Neural cell (in vitro differentiated cells): Measurements from ENCODE around the gene MCTP2.

Experiments
- EP300 ChIP-seq: fragments of 450-650 bp; conservative IDR thresholded peaks from 2 replicates; pipeline ENCODE4 v1.6.1; 2014; ENCODE audit warnings: antibody characterized with exemption, mild to moderate bottlenecking, moderate library complexity; ENCODE audit not compliant: poor library complexity, severe bottlenecking
- EZH2 ChIP-seq: fragments of 200-600, 300-800 bp; shearing (Covaris generic), sonication (generic); IDR thresholded peaks from 2 replicates; pipeline ENCODE4 v1.6.1; 2014; ENCODE audit warnings: antibody characterized with exemption, low read length, borderline replicate concordance, mild to moderate bottlenecking; ENCODE audit not compliant: insufficient read depth, poor library complexity, severe bottlenecking
- TF ChIP-seq, protein P1 (sequence below): fragments of 450-650 bp; IDR thresholded peaks from 2 replicates; pipeline ENCODE4 v1.5.1; 2014; ENCODE audit warnings: antibody characterized with exemption, mild to moderate bottlenecking, moderate library complexity; ENCODE audit not compliant: poor library complexity, severe bottlenecking
- TF ChIP-seq, protein P2 (sequence below): IDR thresholded peaks from 2 replicates; pipeline ENCODE4 v1.6.1; 2012; ENCODE audit warnings: borderline replicate concordance

DNA sequence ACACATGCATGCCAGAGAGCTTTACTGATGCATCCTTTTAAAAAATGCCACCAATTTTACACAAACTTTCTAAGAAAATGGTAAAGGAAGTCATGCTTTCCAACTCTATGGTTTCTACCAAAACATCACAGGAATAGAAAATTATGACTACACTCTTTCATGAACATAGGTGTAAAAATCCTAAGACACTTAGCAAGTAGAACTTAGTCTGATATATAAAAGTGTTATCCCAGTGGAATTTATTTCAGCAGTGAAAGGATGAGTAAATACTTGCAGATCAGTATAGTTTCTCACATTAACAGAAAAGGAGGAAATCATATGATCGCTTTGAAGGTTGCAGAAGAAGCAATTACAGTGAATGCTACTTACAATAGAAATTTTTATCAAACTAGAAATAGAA, 43.4 kb downstream of the MCTP2 start:
- TF ChIP-seq, protein P1, sequence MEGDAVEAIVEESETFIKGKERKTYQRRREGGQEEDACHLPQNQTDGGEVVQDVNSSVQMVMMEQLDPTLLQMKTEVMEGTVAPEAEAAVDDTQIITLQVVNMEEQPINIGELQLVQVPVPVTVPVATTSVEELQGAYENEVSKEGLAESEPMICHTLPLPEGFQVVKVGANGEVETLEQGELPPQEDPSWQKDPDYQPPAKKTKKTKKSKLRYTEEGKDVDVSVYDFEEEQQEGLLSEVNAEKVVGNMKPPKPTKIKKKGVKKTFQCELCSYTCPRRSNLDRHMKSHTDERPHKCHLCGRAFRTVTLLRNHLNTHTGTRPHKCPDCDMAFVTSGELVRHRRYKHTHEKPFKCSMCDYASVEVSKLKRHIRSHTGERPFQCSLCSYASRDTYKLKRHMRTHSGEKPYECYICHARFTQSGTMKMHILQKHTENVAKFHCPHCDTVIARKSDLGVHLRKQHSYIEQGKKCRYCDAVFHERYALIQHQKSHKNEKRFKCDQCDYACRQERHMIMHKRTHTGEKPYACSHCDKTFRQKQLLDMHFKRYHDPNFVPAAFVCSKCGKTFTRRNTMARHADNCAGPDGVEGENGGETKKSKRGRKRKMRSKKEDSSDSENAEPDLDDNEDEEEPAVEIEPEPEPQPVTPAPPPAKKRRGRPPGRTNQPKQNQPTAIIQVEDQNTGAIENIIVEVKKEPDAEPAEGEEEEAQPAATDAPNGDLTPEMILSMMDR = no peak
- no peak for TF ChIP-seq EP300
- no peak for TF ChIP-seq EZH2
- TF ChIP-seq, protein P2, sequence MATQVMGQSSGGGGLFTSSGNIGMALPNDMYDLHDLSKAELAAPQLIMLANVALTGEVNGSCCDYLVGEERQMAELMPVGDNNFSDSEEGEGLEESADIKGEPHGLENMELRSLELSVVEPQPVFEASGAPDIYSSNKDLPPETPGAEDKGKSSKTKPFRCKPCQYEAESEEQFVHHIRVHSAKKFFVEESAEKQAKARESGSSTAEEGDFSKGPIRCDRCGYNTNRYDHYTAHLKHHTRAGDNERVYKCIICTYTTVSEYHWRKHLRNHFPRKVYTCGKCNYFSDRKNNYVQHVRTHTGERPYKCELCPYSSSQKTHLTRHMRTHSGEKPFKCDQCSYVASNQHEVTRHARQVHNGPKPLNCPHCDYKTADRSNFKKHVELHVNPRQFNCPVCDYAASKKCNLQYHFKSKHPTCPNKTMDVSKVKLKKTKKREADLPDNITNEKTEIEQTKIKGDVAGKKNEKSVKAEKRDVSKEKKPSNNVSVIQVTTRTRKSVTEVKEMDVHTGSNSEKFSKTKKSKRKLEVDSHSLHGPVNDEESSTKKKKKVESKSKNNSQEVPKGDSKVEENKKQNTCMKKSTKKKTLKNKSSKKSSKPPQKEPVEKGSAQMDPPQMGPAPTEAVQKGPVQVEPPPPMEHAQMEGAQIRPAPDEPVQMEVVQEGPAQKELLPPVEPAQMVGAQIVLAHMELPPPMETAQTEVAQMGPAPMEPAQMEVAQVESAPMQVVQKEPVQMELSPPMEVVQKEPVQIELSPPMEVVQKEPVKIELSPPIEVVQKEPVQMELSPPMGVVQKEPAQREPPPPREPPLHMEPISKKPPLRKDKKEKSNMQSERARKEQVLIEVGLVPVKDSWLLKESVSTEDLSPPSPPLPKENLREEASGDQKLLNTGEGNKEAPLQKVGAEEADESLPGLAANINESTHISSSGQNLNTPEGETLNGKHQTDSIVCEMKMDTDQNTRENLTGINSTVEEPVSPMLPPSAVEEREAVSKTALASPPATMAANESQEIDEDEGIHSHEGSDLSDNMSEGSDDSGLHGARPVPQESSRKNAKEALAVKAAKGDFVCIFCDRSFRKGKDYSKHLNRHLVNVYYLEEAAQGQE = no peak
